ENCODE results near the gene MAPK8.

The MAPK8 gene

DNA sequence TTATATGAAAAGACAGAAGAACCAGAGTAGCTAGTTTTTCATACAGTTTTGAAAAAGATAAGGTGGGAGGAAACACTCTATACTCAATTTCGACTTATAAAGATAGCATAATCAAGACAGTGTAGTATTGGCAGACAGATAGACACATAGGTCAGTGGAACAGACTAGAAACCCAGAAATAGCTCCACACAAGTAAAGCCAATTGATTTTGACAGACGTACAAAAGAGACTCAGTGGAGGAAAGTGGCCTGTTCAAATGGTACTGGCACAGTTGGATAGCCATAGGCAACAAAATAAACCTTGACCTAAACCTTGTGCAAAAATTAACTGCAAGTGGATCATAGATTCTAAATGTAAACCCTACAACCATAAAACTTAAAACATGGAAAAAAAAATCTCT lies 46.8 kb downstream of the MAPK8 start:
- TF ChIP-seq, protein P1, sequence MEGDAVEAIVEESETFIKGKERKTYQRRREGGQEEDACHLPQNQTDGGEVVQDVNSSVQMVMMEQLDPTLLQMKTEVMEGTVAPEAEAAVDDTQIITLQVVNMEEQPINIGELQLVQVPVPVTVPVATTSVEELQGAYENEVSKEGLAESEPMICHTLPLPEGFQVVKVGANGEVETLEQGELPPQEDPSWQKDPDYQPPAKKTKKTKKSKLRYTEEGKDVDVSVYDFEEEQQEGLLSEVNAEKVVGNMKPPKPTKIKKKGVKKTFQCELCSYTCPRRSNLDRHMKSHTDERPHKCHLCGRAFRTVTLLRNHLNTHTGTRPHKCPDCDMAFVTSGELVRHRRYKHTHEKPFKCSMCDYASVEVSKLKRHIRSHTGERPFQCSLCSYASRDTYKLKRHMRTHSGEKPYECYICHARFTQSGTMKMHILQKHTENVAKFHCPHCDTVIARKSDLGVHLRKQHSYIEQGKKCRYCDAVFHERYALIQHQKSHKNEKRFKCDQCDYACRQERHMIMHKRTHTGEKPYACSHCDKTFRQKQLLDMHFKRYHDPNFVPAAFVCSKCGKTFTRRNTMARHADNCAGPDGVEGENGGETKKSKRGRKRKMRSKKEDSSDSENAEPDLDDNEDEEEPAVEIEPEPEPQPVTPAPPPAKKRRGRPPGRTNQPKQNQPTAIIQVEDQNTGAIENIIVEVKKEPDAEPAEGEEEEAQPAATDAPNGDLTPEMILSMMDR (IDR thresholded peaks at IDR 0.05; ENCODE audit: insufficient read depth, missing control alignments) = no peak
- DNase-seq (ENCODE audit: insufficient read length, low spot score) (no peak), FAIRE-seq (no peak)

DNA sequence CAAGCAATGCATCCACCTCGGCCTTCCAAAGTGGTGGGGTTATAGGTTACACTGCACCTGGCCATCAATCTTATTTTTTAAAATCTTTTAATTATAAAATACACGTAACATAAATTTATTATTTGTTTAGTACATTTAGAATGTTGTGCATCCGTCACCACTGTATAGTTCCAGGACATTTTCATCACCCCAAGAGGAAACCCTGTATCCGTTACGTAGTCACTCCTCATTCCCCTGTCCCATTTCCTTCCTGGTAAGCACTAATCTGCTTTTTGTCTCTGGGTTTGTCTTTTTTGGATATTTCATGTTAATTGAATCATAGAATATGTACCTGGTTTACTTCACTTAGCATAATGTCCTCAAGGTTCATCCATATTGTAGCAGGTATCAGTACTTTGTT lies 51.2 kb downstream of the MAPK8 start:
- no peak for FAIRE-seq
- TF ChIP-seq, protein P1 (IDR thresholded peaks at IDR 0.05; ENCODE audit: insufficient read depth, missing control alignments) = no peak
- no peak for DNase-seq (ENCODE audit: insufficient read length, low spot score)

DNA sequence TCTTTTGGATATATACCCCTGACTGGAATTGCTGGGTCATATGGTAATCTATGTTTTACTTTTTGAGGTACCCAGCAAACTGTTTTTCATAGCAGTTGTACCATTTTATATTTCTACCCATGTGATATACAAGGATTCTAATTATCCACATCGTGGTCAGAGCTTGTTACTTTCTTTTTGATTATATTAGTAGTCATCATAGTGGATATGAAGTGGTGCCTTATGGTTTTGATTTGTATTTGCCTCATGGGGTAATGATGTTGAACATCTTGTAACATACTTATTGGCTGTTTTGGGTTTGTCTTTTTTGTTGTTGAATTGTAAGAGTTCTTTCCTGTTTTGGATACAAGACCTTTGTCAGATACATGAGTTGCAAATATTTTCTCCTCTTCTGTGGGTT lies 51.7 kb downstream of the MAPK8 start:
- TF ChIP-seq, protein P1 (IDR thresholded peaks at IDR 0.05; ENCODE audit: insufficient read depth, missing control alignments) = no peak
- FAIRE-seq = no peak
- DNase-seq (ENCODE audit: insufficient read length, low spot score) = no peak

DNA sequence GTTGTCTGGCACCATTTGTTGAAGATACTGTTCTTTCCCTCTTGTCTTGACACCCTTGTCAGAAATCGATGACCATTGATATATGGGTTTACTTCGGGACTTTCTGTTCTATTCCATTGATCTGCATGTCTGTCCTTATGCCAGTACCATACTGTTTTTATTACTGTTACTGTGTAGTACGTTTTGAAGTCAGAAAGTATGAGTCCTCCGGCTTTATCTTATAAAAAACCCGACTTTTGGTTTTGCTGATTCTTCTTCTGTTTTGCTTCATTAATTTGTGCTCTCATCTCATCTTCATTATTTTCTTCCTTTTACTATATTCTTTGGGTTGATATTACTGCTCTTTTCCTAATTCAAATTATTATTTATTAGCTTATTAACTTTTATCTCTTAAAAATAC lies 52.4 kb downstream of the MAPK8 start:
- FAIRE-seq = no peak

DNA sequence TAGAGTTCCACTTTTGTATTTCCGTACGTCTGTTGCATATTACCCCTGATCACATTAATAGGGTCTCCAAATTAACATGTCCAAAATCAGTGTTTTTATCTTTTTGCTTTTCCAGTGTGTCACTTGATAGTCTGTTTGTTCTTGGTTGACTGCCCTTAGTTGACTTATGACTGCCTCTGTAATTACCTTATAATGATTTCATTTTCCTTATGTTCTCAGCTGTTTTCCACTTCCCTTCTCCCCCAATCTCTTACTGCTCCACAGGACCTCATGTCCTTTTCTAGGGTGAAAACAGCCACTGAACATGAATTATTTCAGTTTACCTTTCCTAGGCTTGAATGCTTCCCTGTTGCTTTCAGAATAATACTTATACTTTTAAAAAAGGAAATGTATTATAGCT lies 54.7 kb downstream of the MAPK8 start:
- no peak for DNase-seq (ENCODE audit: insufficient read length, low spot score)
- TF ChIP-seq, protein P1 (IDR thresholded peaks at IDR 0.05; ENCODE audit: insufficient read depth, missing control alignments) = no peak
- no peak for FAIRE-seq

More for the DNA sequence above, 52.4 kb downstream of the MAPK8 start:
- TF ChIP-seq, protein P1 (IDR thresholded peaks at IDR 0.05; ENCODE audit: insufficient read depth, missing control alignments) = no peak
- no peak for DNase-seq (ENCODE audit: insufficient read length, low spot score)

DNA sequence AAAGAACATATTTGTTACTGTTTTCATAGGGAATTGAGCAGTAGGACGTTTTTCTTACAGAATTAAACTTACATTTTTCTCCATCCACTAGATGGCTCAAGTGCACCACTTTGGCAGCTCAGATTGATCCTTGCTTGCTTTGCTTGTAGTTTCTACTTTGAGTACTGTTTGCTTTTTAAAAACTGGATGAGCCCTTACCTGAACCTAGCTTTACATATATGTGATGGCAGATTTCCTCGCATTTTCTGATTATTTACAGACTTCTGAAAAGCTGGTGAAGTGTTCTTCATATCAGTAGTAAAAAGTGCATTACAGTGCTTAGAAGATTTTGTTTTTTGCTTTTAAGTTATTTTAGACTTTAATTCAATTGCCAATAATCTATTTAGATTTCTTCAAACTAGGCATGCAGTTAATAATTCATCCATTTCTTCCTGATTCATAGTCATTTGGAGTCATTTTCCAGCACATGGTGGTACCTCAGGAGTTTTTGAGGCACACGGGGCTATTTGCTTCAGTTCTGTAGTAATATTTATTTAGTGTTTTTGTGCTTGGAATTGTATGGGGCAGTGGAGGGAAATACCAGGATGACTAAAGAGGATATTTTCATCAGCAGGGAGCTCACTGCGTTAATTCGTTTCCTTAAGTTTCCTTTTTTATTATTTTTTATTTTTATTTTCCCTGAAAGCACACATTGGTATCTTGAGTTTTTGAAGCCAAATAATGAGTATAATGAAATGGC lies 57.3 kb downstream of the MAPK8 start:
- DNase-seq (ENCODE audit: insufficient read length, low spot score) = no peak
- TF ChIP-seq, protein P1 (IDR thresholded peaks at IDR 0.05; ENCODE audit: insufficient read depth, missing control alignments) = peak; percentile 89
- FAIRE-seq = peak; percentile 95

DNA sequence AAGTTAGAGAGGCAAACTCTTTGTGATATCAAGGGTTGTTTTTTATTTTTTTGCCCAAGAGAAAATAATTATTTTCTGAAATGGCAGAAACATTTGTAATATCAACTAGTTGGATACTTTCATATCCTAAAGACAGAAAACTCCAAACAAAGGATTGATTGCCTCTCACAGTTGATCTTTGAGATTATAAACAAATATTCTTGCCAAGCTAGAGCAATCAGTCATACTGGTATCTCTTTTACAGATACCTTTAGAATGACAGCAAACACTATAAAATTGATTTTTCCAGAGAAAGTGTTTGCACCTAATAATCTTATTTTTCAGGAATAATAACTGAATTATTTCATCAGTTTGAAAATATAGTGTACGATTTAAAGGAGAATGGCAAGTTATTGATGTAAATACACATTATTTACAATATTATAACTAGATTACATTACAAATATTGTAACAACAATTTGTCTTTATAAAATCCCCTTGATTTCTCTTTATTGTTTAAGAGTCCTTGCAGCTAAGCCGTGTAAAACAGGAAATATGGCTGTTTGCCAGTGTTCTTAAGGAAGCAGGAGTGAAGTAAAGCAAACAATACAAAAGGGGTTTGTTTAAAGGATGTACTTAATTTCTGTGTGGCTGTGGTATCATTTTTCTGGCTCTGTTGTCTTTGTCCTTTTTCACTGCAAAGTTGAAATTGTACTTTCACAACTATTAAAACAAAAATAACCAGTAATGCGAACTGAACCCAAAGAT lies 58.4 kb downstream of the MAPK8 start:
- FAIRE-seq (no peak), DNase-seq (ENCODE audit: insufficient read length, low spot score) (no peak)
- TF ChIP-seq, protein P1 (IDR thresholded peaks at IDR 0.05; ENCODE audit: insufficient read depth, missing control alignments) = no peak

All from D721Med (cell line).